ENCODE results near the gene KRT31.

The KRT31 gene

DNA sequence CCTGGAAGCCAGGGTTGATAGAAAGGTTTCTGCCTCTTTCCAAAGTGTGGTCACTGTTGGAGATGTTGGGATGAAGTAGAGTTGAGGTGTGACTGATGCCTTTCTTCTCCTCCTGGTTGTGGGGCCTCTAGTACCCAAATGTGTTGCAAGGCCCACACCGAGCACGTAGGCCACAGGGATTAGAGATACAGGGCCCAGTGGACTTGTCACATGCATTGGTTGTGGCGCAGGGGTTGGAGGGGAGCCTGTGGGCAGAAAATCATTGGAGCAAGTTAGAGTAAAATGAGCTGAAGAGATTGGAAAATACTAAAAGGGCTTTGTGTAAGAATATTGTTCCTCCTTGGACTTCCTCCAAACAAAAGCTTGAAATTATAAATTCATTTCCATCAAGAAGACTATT, 51.4 kb downstream of the KRT31 start:
- no peak for DNase-seq
